Peyer's patch (tissue), 4 donors: ENCODE data around the gene PTCD2.

Experiments
- CTCF ChIP-seq, 6 experiments: fragments of 450-650 bp in 4 of 6; fragments of 200-600 bp in 2 of 6; sonication (generic) in 1 of 6; IDR thresholded peaks; one replicate each; pipeline ENCODE4 v1.5.1; 2017 to 2019; ENCODE audit warnings: antibody characterized with exemption in 6 of 6, mild to moderate bottlenecking in 3 of 6, moderate library complexity in 1 of 6
- POLR2A ChIP-seq, 2 donors: fragments of 450-650 bp; IDR thresholded peaks; one replicate each; pipeline ENCODE4 v1.5.1; 2017; ENCODE audit warnings: antibody characterized with exemption in 2 of 2, mild to moderate bottlenecking in 2 of 2, moderate library complexity in 2 of 2

GRCh38 chr5:72378639-72379289, 58.6 kb downstream of the PTCD2 start:
- TF ChIP-seq CTCF (IDR thresholded peaks at IDR 0.05) = no peak
- no peak for TF ChIP-seq POLR2A (IDR thresholded peaks at IDR 0.05)
